Transverse colon (tissue), 4 donors: Measurements from ENCODE around the gene SCAMP1.

Experiments used
- CTCF ChIP-seq, 5 experiments: fragments of 200-600 bp in 3 of 5; fragments of 450-650 bp in 2 of 5; sonication (generic) in 3 of 5; IDR thresholded peaks; 1 replicate in 2 of 5; 2 replicates in 3 of 5; pipeline ENCODE4 v1.5.1; 2016 to 2017; ENCODE audit warnings: antibody characterized with exemption in 5 of 5, inconsistent platforms in 3 of 5, mild to moderate bottlenecking in 2 of 5, moderate library complexity in 1 of 5
- POLR2A ChIP-seq: fragments of 450-650 bp; IDR thresholded peaks from one replicate; pipeline ENCODE4 v1.6.1; 2016; ENCODE audit warnings: antibody characterized with exemption, mild to moderate bottlenecking, moderate library complexity
- POLR2AphosphoS5 ChIP-seq, 3 donors: sonication (generic); formaldehyde crosslinking; IDR thresholded peaks; one replicate each; pipeline ENCODE4 v1.6.1; 2016; ENCODE audit warnings: antibody characterized with exemption in 3 of 3

GRCh38 chr5:78430866-78431265, 70.4 kb downstream of the SCAMP1 start:
- no peak for TF ChIP-seq CTCF (IDR thresholded peaks at IDR 0.05)
- TF ChIP-seq POLR2A, result no peak
- no peak for TF ChIP-seq POLR2AphosphoS5 (IDR thresholded peaks at IDR 0.05)
